Neural cell (in vitro differentiated cells): Measurements from ENCODE around the gene VPS26A. TPM values are rescaled to one million over a fixed set of nuclear protein-coding genes. Genes with fewer than 3 reads are reported as not detected.

ENCODE experiments used
- H2AFZ ChIP-seq: fragments of 200-600, 300-800 bp; sonication (generic), shearing (Covaris generic); 2 replicates; pipeline ENCODE4 v1.6.0; 2014; ENCODE audit warnings: low read depth, mild to moderate bottlenecking, antibody characterized with exemption, low read length, moderate library complexity
- H3F3A ChIP-seq: fragments of 200-600 bp; shearing (Covaris generic); 2 replicates; pipeline ENCODE4 v1.6.1; 2016; ENCODE audit warnings: mild to moderate bottlenecking, moderate library complexity, mixed read lengths, antibody characterized with exemption, low read length; ENCODE audit not compliant: insufficient read depth, poor library complexity, severe bottlenecking
- H3K27ac ChIP-seq: fragments of 200-600, 300-800 bp; sonication (generic), shearing (Covaris generic); 2 replicates; pipeline ENCODE4 v1.5.1; 2014; ENCODE audit warnings: mild to moderate bottlenecking, low read length, moderate library complexity
- H3K27me3 ChIP-seq: fragments of 300-800, 200-600 bp; sonication (generic), shearing (Covaris generic); 2 replicates; pipeline ENCODE4 v1.6.0; 2014; ENCODE audit warnings: mild to moderate bottlenecking, low read depth, low read length, moderate library complexity; ENCODE audit not compliant: insufficient read depth
- H3K36me3 ChIP-seq: fragments of 300-800, 200-600 bp; sonication (generic), shearing (Covaris generic); 2 replicates; pipeline ENCODE4 v1.5.1; 2014; ENCODE audit warnings: mild to moderate bottlenecking, antibody characterized with exemption, low read length, moderate library complexity; ENCODE audit not compliant: insufficient read depth
- H3K4me2 ChIP-seq: fragments of 300-800, 200-600 bp; sonication (generic), shearing (Covaris generic); 2 replicates; pipeline ENCODE4 v1.6.0; 2014; ENCODE audit warnings: mild to moderate bottlenecking, low read length
- H3K4me3 ChIP-seq: fragments of 300-800, 200-600 bp; sonication (generic), shearing (Covaris generic); 2 replicates; pipeline ENCODE4 v1.5.1; 2014; ENCODE audit warnings: mild to moderate bottlenecking, low read length, moderate library complexity
- H3K79me2 ChIP-seq: fragments of 200-600 bp; shearing (Covaris generic); replicated peaks from 2 replicates; pipeline ENCODE4 v1.6.0; 2014; ENCODE audit warnings: mild to moderate bottlenecking, low read length, moderate library complexity; ENCODE audit not compliant: insufficient read depth
- H3K9ac ChIP-seq: fragments of 300-800, 200-600 bp; sonication (generic), shearing (Covaris generic); 2 replicates; pipeline ENCODE4 v1.6.1; 2016; ENCODE audit warnings: mild to moderate bottlenecking, low read length, mixed read lengths
- H3K9me2 ChIP-seq: fragments of 200-600 bp; shearing (Covaris generic); 2 replicates; pipeline ENCODE4 v1.6.1; 2016; ENCODE audit warnings: mild to moderate bottlenecking, low read length, mixed read lengths; ENCODE audit not compliant: insufficient read depth
- H3K9me3 ChIP-seq: fragments of 200-600, 300-800 bp; sonication (generic), shearing (Covaris generic); 2 replicates; pipeline ENCODE4 v1.6.1; 2016; ENCODE audit warnings: mild to moderate bottlenecking, mixed run types, low read length, moderate library complexity, mixed read lengths
- H4K20me1 ChIP-seq: fragments of 200-600 bp; shearing (Covaris generic); 2 replicates; pipeline ENCODE4 v1.6.1; 2016; ENCODE audit warnings: mild to moderate bottlenecking, mixed run types; ENCODE audit not compliant: insufficient read depth
- CTCF ChIP-seq: fragments of 450-650 bp; IDR thresholded peaks from 2 replicates; pipeline ENCODE4 v1.5.1; 2014; ENCODE audit warnings: antibody characterized with exemption, mild to moderate bottlenecking, moderate library complexity; ENCODE audit not compliant: poor library complexity, severe bottlenecking
- EP300 ChIP-seq: fragments of 450-650 bp; conservative IDR thresholded peaks from 2 replicates; pipeline ENCODE4 v1.6.1; 2014; ENCODE audit warnings: antibody characterized with exemption, mild to moderate bottlenecking, moderate library complexity; ENCODE audit not compliant: poor library complexity, severe bottlenecking
- EZH2 ChIP-seq: fragments of 200-600, 300-800 bp; shearing (Covaris generic), sonication (generic); IDR thresholded peaks from 2 replicates; pipeline ENCODE4 v1.6.1; 2014; ENCODE audit warnings: antibody characterized with exemption, low read length, borderline replicate concordance, mild to moderate bottlenecking; ENCODE audit not compliant: insufficient read depth, poor library complexity, severe bottlenecking
- MXI1 ChIP-seq: fragments of 450-650 bp; conservative IDR thresholded peaks from 2 replicates; pipeline ENCODE4 v1.6.1; 2014; ENCODE audit warnings: antibody characterized with exemption, mild to moderate bottlenecking; ENCODE audit not compliant: poor library complexity, severe bottlenecking
- POLR2AphosphoS5 ChIP-seq: IDR thresholded peaks from 2 replicates; pipeline ENCODE4 v1.6.1; 2012
- RAD21 ChIP-seq: fragments of 450-650 bp; conservative IDR thresholded peaks from 2 replicates; pipeline ENCODE4 v1.6.1; 2014; ENCODE audit warnings: antibody characterized with exemption, mild to moderate bottlenecking, moderate library complexity
- SMC3 ChIP-seq: fragments of 450-650 bp; conservative IDR thresholded peaks from 2 replicates; pipeline ENCODE4 v1.6.1; 2014; ENCODE audit warnings: antibody characterized with exemption, mild to moderate bottlenecking, moderate library complexity; ENCODE audit not compliant: poor library complexity
- TAF1 ChIP-seq: IDR thresholded peaks from 2 replicates; pipeline ENCODE4 v1.6.1; 2012; ENCODE audit warnings: low read depth
- polyA plus RNA-seq: library from polyadenylated mRNA; depleted of rRNA; stranded (reverse); fragments of >200 nt; gene quantifications from 2 replicates; pipeline ENCODE4 v1.2.3, GENCODE V29; 2014
- TF ChIP-seq, protein P1 (sequence below): IDR thresholded peaks from 2 replicates; pipeline ENCODE4 v1.6.1; 2012; ENCODE audit warnings: borderline replicate concordance

VPS26A gene
- polyA plus RNA-seq, 1 donor from 2014 or later, result 48.9 TPM

- Histone ChIP-seq H3K9me2 (no peaks in the 10 kb centered on the region), H3K9ac (no peak overlapping the region), H3K4me3 (no peak overlapping the region), H4K20me1 (no peaks in the 10 kb centered on the region), H3F3A (no peaks in the 10 kb centered on the region), H3K79me2 (no peaks in the 10 kb centered on the region), H3K27ac (no peak overlapping the region), H3K9me3 (no peaks in the 10 kb centered on the region), H3K27me3 (no peaks in the 10 kb centered on the region), H3K4me2 (no peak overlapping the region), H3K36me3 (no peaks in the 10 kb centered on the region), H2AFZ (no peak overlapping the region)
- TF ChIP-seq TAF1 (no peak), SMC3 (no peak), EZH2 (no peak), RAD21 (no peak), MXI1 (no peak), CTCF (no peak), POLR2AphosphoS5 (no peak), EP300 (no peak)
- TF ChIP-seq, protein P1, sequence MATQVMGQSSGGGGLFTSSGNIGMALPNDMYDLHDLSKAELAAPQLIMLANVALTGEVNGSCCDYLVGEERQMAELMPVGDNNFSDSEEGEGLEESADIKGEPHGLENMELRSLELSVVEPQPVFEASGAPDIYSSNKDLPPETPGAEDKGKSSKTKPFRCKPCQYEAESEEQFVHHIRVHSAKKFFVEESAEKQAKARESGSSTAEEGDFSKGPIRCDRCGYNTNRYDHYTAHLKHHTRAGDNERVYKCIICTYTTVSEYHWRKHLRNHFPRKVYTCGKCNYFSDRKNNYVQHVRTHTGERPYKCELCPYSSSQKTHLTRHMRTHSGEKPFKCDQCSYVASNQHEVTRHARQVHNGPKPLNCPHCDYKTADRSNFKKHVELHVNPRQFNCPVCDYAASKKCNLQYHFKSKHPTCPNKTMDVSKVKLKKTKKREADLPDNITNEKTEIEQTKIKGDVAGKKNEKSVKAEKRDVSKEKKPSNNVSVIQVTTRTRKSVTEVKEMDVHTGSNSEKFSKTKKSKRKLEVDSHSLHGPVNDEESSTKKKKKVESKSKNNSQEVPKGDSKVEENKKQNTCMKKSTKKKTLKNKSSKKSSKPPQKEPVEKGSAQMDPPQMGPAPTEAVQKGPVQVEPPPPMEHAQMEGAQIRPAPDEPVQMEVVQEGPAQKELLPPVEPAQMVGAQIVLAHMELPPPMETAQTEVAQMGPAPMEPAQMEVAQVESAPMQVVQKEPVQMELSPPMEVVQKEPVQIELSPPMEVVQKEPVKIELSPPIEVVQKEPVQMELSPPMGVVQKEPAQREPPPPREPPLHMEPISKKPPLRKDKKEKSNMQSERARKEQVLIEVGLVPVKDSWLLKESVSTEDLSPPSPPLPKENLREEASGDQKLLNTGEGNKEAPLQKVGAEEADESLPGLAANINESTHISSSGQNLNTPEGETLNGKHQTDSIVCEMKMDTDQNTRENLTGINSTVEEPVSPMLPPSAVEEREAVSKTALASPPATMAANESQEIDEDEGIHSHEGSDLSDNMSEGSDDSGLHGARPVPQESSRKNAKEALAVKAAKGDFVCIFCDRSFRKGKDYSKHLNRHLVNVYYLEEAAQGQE, result no peak
Observed at GRCh38 chr10:69101451-69102095, 22.4 kb upstream of the VPS26A start.

DNA sequence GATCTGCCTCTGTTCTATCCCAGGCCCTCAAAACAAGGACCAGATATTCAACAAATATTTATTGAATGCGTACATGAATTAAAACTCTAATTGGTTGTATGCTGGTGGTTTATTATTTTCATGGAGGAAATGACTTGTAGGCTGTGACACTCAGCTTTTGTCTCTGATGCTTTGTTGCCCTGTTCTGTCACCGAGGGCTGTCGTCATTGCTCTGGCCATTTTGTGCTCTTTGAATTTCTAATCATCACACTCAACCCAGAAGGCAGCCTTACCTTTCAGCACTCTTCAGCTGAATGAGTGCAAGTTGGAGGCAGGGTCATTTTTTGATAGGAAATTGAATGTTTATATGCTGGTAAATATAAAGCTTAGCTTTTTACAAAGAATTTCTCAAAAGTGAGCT, 21.5 kb upstream of the VPS26A start:
- no peaks in the 10 kb centered on the region for H3K9me2 ChIP-seq
- H3K4me3 ChIP-seq, result no peak overlapping the region
- H3K27ac ChIP-seq, result no peak overlapping the region
- no peaks in the 10 kb centered on the region for H4K20me1 ChIP-seq
- no peaks in the 10 kb centered on the region for H3K27me3 ChIP-seq
- no peaks in the 10 kb centered on the region for H3K79me2 ChIP-seq
- no peak overlapping the region for H3K4me2 ChIP-seq
- no peaks in the 10 kb centered on the region for H3K36me3 ChIP-seq
- H2AFZ ChIP-seq, result no peak overlapping the region
- no peaks in the 10 kb centered on the region for H3K9me3 ChIP-seq
- TF ChIP-seq RAD21, result no peak
- TF ChIP-seq POLR2AphosphoS5, result no peak
- TF ChIP-seq, protein P1, result no peak
- TF ChIP-seq EP300, result no peak
- no peaks in the 10 kb centered on the region for H3F3A ChIP-seq
- no peak overlapping the region for H3K9ac ChIP-seq
